Osteocyte (in vitro differentiated cells): ENCODE measurements around the gene CASP6. TPM values are rescaled to one million over a fixed set of nuclear protein-coding genes. Genes with fewer than 3 reads are reported as not detected.

Source experiments
- DNase-seq: peaks from one replicate; pipeline ENCODE4 v3.0.0; 2021; ENCODE audit warnings: mixed read lengths; ENCODE audit not compliant: unreplicated experiment; ENCODE audit errors: extremely low spot score
- H3K27ac Mint-ChIP-seq: one replicate; pipeline ENCODE4 v1.8.0; 2021; ENCODE audit warnings: mild to moderate bottlenecking, mixed read lengths; ENCODE audit not compliant: unreplicated experiment
- H3K27me3 Mint-ChIP-seq: one replicate; pipeline ENCODE4 v1.8.0; 2021; ENCODE audit warnings: mixed read lengths; ENCODE audit not compliant: unreplicated experiment
- H3K36me3 Mint-ChIP-seq: one replicate; pipeline ENCODE4 v1.8.0; 2021; ENCODE audit warnings: mixed read lengths; ENCODE audit not compliant: unreplicated experiment
- H3K4me1 Mint-ChIP-seq: one replicate; pipeline ENCODE4 v1.8.0; 2021; ENCODE audit warnings: mixed read lengths; ENCODE audit not compliant: unreplicated experiment
- H3K4me3 Mint-ChIP-seq: one replicate; pipeline ENCODE4 v1.8.0; 2021; ENCODE audit warnings: mild to moderate bottlenecking, moderate library complexity, mixed read lengths; ENCODE audit not compliant: unreplicated experiment
- H3K9me3 Mint-ChIP-seq: one replicate; pipeline ENCODE4 v1.8.0; 2021; ENCODE audit warnings: mixed read lengths; ENCODE audit not compliant: unreplicated experiment
- total RNA-seq: library from RNA; stranded (reverse); gene quantifications from 2 replicates; pipeline ENCODE4 v1.2.1, GENCODE V29; 2021
- TF ChIP-seq, protein P1 (sequence below): fragments of 200-600 bp; sonication (generic); IDR thresholded peaks from 2 replicates; pipeline ENCODE4 v1.5.0; 2021; ENCODE audit warnings: antibody characterized with exemption, mild to moderate bottlenecking, moderate library complexity

CASP6 gene
- total RNA-seq, 1 donor from 2014 or later, result 19.8 TPM

GRCh38 chr4:109735566-109736365, 32.5 kb upstream of the CASP6 start:
- H3K27ac Mint-ChIP-seq, result no peak overlapping the region
- no peak for DNase-seq
- no peaks in the 10 kb centered on the region for H3K9me3 Mint-ChIP-seq

DNA sequence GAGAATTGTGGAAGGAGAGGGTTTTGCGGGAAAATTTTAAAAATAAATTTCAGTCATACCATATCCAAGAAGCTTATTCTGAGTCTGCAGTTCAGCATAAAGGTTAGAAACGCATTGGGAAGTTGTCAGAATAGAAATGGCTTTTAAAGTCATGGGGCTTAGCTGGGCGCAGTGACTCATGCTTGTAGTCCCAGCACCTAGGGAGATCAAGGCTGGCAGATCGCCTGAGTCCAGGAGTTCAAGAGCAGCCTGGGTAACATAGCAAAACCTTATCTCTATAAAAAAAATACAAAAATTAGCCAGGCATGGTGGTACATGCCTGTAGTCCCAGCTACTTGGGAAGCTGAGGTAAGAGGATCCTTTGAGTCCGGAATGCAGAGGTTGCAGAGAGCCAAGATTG, 30.5 kb upstream of the CASP6 start:
- Mint-ChIP-seq H3K27me3 (no peaks in the 10 kb centered on the region), H3K4me3 (no peak overlapping the region), H3K27ac (no peak overlapping the region), H3K36me3 (no peaks in the 10 kb centered on the region), H3K9me3 (no peaks in the 10 kb centered on the region), H3K4me1 (peaks cover 12% of the 10 kb centered on the region)
- TF ChIP-seq, protein P1, sequence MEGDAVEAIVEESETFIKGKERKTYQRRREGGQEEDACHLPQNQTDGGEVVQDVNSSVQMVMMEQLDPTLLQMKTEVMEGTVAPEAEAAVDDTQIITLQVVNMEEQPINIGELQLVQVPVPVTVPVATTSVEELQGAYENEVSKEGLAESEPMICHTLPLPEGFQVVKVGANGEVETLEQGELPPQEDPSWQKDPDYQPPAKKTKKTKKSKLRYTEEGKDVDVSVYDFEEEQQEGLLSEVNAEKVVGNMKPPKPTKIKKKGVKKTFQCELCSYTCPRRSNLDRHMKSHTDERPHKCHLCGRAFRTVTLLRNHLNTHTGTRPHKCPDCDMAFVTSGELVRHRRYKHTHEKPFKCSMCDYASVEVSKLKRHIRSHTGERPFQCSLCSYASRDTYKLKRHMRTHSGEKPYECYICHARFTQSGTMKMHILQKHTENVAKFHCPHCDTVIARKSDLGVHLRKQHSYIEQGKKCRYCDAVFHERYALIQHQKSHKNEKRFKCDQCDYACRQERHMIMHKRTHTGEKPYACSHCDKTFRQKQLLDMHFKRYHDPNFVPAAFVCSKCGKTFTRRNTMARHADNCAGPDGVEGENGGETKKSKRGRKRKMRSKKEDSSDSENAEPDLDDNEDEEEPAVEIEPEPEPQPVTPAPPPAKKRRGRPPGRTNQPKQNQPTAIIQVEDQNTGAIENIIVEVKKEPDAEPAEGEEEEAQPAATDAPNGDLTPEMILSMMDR, result no peak
- DNase-seq, result no peak

More at GRCh38 chr4:109735566-109736365, 32.5 kb upstream of the CASP6 start:
- Mint-ChIP-seq H3K4me3 (no peak overlapping the region), H3K36me3 (no peaks in the 10 kb centered on the region), H3K27me3 (peaks cover 12% of the 10 kb centered on the region), H3K4me1 (peaks cover 2% of the 10 kb centered on the region)
- TF ChIP-seq, protein P1, result no peak

- peaks cover 21% of the 10 kb centered on the region for H3K4me1 Mint-ChIP-seq
- H3K27me3 Mint-ChIP-seq, result no peaks in the 10 kb centered on the region
- TF ChIP-seq, protein P1, result no peak
- no peaks in the 10 kb centered on the region for H3K9me3 Mint-ChIP-seq
- peak overlapping the region; percentile 90 for H3K4me3 Mint-ChIP-seq
- peaks cover 2% of the 10 kb centered on the region for H3K36me3 Mint-ChIP-seq
- H3K27ac Mint-ChIP-seq, result peak overlapping the region; percentile 90
- DNase-seq, result no peak
These were observed 27.6 kb upstream of the CASP6 start for GRCh38 chr4:109730619-109731545.

- TF ChIP-seq, protein P1, result no peak
- Mint-ChIP-seq H3K36me3 (peaks cover 2% of the 10 kb centered on the region), H3K4me1 (peaks cover 21% of the 10 kb centered on the region), H3K4me3 (peak within 1 kb of the TSS; percentile 90), H3K9me3 (no peaks in the 10 kb centered on the region), H3K27me3 (no peaks in the 10 kb centered on the region), H3K27ac (peak within 1 kb of the TSS; percentile 90)
- peak; percentile 90 for DNase-seq
These were observed 26.7 kb upstream of the CASP6 start, which contains the start of gene PLA2G12A for GRCh38 chr4:109729718-109730618. TSS of gene PLA2G12A (minus strand) at chr4:109730070. CDS start at chr4:109729809, 261 bp downstream.
